Endothelial cell of umbilical vein (primary cell): Measurements from ENCODE around the gene DAPK2. TPM values are rescaled to one million over a fixed set of nuclear protein-coding genes. Genes with fewer than 3 reads are reported as not detected.

Source experiments
- BruUV-seq: library from RNA; stranded (reverse); fragments of 400-500 nt; replicated peaks from 2 replicates; lab custom pipeline; 2021; lab: Mats Ljungman, UMichigan
- CTCF ChIA-PET: fragments of 300-600, 350-600 bp; sonication (Branson Sonifier 250); formaldehyde crosslinking; loops from one replicate; lab custom pipeline; 2021; ENCODE audit warnings: antibody characterized with exemption, inconsistent platforms; lab: Charles Lee
- POLR2A ChIA-PET: fragments of 300-600, 350-600 bp; sonication (Branson Sonifier 250); formaldehyde crosslinking; loops from one replicate; lab custom pipeline; 2021; ENCODE audit warnings: antibody characterized with exemption, inconsistent platforms; lab: Charles Lee
- DNase-seq: peaks from one replicate; pipeline ENCODE4 v3.0.0-alpha.2; 2011; ENCODE audit warnings: low read depth, low spot score
- FAIRE-seq: peaks from 2 replicates; lab custom pipeline; 2011; peaks lifted over from hg19 to GRCh38; lab: Jason Lieb, UNC
- H2AFZ ChIP-seq: 2 replicates; pipeline ENCODE4 v1.6.0; 2012; ENCODE audit warnings: low read depth, low read length, control low read depth, inconsistent platforms
- H3K27ac ChIP-seq: 2 replicates; pipeline ENCODE4 v1.5.1; 2011; ENCODE audit warnings: low read depth, mild to moderate bottlenecking, control low read depth, low read length, moderate library complexity; ENCODE audit not compliant: insufficient read depth
- H3K27me3 ChIP-seq, 2 experiments: 2 replicates each; pipeline versions ENCODE4 v1.6.0 to v1.6.1; 2011; ENCODE audit warnings: low read length in 2 of 2, mixed read lengths in 1 of 2; ENCODE audit not compliant: control insufficient read depth in 2 of 2, insufficient read depth in 2 of 2
- H3K36me3 ChIP-seq, 2 experiments: 2 replicates in 1 of 2; 3 replicates in 1 of 2; pipeline ENCODE4 v1.5.1; 2011; ENCODE audit warnings: low read length in 2 of 2, mild to moderate bottlenecking in 1 of 2, moderate library complexity in 1 of 2; ENCODE audit not compliant: control insufficient read depth in 2 of 2, insufficient read depth in 2 of 2; ENCODE audit errors: extremely low read depth in 1 of 2
- H3K4me1 ChIP-seq: 3 replicates; pipeline ENCODE4 v1.5.1; 2011; ENCODE audit warnings: mild to moderate bottlenecking, low read length; ENCODE audit not compliant: control insufficient read depth, insufficient read depth; ENCODE audit errors: extremely low read depth
- H3K4me2 ChIP-seq: 2 replicates; pipeline ENCODE4 v1.6.1; 2011; ENCODE audit warnings: low read length, control low read depth, mixed read lengths; ENCODE audit not compliant: insufficient read depth
- H3K4me3 ChIP-seq, 3 experiments: fragments of 200-600 bp in 1 of 3; sonication (generic), shearing (Covaris generic) in 1 of 3; replicated peaks in 1 of 3; 2 replicates each; pipeline ENCODE4 v1.5.1; 2011 to 2016; ENCODE audit warnings: control low read depth in 3 of 3, low read length in 3 of 3, mild to moderate bottlenecking in 2 of 3, inconsistent platforms in 1 of 3, low read depth in 1 of 3, moderate library complexity in 1 of 3; ENCODE audit not compliant: insufficient read depth in 1 of 3
- H3K79me2 ChIP-seq: 2 replicates; pipeline ENCODE4 v1.6.0; 2012; ENCODE audit warnings: low read length, inconsistent platforms; ENCODE audit not compliant: control insufficient read depth, insufficient read depth
- H3K9ac ChIP-seq: replicated peaks from 2 replicates; pipeline ENCODE3; 2011; ENCODE audit warnings: low read length, control low read depth; ENCODE audit not compliant: insufficient read depth; ENCODE audit errors: extremely low read depth
- H3K9me1 ChIP-seq: replicated peaks from 3 replicates; pipeline ENCODE4 v1.6.0; 2011; ENCODE audit warnings: mild to moderate bottlenecking, low read length; ENCODE audit not compliant: control insufficient read depth, insufficient read depth; ENCODE audit errors: extremely low read depth
- H3K9me3 ChIP-seq: replicated peaks from 2 replicates; pipeline ENCODE4 v1.5.1; 2012; ENCODE audit warnings: low read length, inconsistent platforms; ENCODE audit not compliant: control insufficient read depth, insufficient read depth
- H4K20me1 ChIP-seq: replicated peaks from 2 replicates; pipeline ENCODE3; 2011; ENCODE audit warnings: mild to moderate bottlenecking, low read length; ENCODE audit not compliant: control insufficient read depth, insufficient read depth; ENCODE audit errors: extremely low read depth
- GATA2 ChIP-seq: IDR thresholded peaks from 2 replicates; pipeline ENCODE4 v1.7.0; 2011; ENCODE audit warnings: low read depth, mild to moderate bottlenecking, moderate library complexity, mixed read lengths, low read length; ENCODE audit not compliant: insufficient read length, insufficient read depth
- JUN ChIP-seq: IDR thresholded peaks from 2 replicates; pipeline ENCODE4 v1.6.1; 2011; ENCODE audit warnings: borderline replicate concordance, low read depth; ENCODE audit not compliant: insufficient read length, insufficient read depth
- MYC ChIP-seq: IDR thresholded peaks from one replicate; pipeline ENCODE4 v1.6.1; 2011; ENCODE audit warnings: mild to moderate bottlenecking, low read depth, low read length
- POLR2A ChIP-seq: IDR thresholded peaks from 2 replicates; pipeline ENCODE4 v1.6.1; 2012; ENCODE audit warnings: low read depth, mild to moderate bottlenecking, control low read depth, low read length
- POLR2AphosphoS5 ChIP-seq: IDR thresholded peaks from 2 replicates; pipeline ENCODE4 v1.6.1; 2012; ENCODE audit warnings: low read depth, mild to moderate bottlenecking, control low read depth, low read length, moderate library complexity; ENCODE audit not compliant: insufficient read depth
- dilution Hi-C: fragments of 300-500 bp; cut with MboI; formaldehyde crosslinking; loops from one replicate; pipeline ENCODE4 v1.15.0; 2019; ENCODE audit warnings: low sequenced_read_pairs; ENCODE audit not compliant: extremely low pct_ligation_motif_present
- intact Hi-C: fragments of 100-400 bp; cut with micrococcal nuclease; formaldehyde crosslinking; loops from one replicate; pipeline ENCODE4 v1.10.0; 2022
- polyA plus RNA-seq, 4 experiments: library from polyadenylated mRNA; depleted of rRNA in 3 of 4; stranded (reverse) in 3 of 4; unstranded in 1 of 4; fragments of >200 nt; gene quantifications; 2 replicates each; pipeline versions ENCODE4 v1.2.1 to v1.2.3, GENCODE V29; 2011 to 2012; ENCODE audit warnings: missing spikeins in 1 of 4
- total RNA-seq: library from RNA; stranded (reverse); gene quantifications from 2 replicates; pipeline ENCODE4 v1.2.3, GENCODE V29; 2021
- TF ChIP-seq, protein P1 (sequence below), 2 donors: IDR thresholded peaks; 1 replicate in 1 of 2; 2 replicates in 1 of 2; pipeline ENCODE4 v1.5.1; 2011; ENCODE audit warnings: low read length in 2 of 2, mild to moderate bottlenecking in 2 of 2, moderate library complexity in 2 of 2, control low read depth in 1 of 2, inconsistent platforms in 1 of 2, low read depth in 1 of 2; ENCODE audit not compliant: insufficient read depth in 1 of 2; ENCODE audit errors: extremely low read depth in 1 of 2
- TF ChIP-seq, protein P2 (sequence below): IDR thresholded peaks from 2 replicates; pipeline ENCODE4 v1.6.1; 2011; ENCODE audit not compliant: insufficient read depth, insufficient read length

The DAPK2 gene
- total and polyA plus RNA-seq, 2 donors (not counting 3 experiments of a cell fraction or from before 2014, with no cell fraction given) = 2.8 to 6.7 TPM

DNA sequence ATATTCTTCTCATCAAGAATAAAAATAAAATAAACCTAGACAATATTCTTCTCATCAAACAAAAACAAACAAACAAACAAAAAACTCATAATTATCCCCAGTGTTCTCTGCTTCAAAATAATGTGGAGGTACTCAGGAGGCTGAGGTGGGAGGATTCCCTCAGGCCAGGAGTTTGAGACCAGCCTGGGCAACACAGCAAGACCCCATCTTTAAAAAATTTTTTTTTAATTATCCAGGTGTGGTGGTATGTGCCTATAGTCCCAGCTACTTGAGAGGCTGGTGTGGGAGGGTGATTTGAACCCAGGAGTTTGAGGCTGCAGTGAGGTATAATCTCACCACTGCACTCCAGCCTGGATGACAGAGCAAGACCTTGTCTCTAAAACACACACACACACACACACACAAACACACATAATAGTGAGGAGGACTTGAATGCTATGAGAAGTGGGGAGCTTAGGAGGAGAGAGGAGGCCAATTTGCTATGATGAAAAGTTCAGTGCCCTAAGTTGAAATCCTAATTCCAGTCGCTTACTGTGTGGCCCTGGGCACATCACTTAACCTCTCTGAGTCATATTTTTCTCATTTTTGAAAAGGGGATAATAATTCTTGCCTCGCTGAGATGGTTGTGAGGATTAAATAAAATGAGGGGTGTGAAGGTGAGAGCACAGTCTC lies 176.8 kb downstream of the DAPK2 start:
- H3K4me1 ChIP-seq = no peaks in the 10 kb centered on the region
- intact Hi-C loops = loop anchor here (5.0 kb wide), 1 partner anchor 37 kb away; the partner anchor contains the start of gene HERC1
- no peaks in the 10 kb centered on the region for H3K9me1 ChIP-seq
- H3K36me3 ChIP-seq = no peaks in the 10 kb centered on the region
- TF ChIP-seq JUN (no peak), MYC (no peak), GATA2 (no peak), POLR2A (no peak), POLR2AphosphoS5 (no peak)
- TF ChIP-seq, protein P1, sequence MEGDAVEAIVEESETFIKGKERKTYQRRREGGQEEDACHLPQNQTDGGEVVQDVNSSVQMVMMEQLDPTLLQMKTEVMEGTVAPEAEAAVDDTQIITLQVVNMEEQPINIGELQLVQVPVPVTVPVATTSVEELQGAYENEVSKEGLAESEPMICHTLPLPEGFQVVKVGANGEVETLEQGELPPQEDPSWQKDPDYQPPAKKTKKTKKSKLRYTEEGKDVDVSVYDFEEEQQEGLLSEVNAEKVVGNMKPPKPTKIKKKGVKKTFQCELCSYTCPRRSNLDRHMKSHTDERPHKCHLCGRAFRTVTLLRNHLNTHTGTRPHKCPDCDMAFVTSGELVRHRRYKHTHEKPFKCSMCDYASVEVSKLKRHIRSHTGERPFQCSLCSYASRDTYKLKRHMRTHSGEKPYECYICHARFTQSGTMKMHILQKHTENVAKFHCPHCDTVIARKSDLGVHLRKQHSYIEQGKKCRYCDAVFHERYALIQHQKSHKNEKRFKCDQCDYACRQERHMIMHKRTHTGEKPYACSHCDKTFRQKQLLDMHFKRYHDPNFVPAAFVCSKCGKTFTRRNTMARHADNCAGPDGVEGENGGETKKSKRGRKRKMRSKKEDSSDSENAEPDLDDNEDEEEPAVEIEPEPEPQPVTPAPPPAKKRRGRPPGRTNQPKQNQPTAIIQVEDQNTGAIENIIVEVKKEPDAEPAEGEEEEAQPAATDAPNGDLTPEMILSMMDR (IDR thresholded peaks at IDR 0.05; ENCODE audit: extremely low read depth in 1 of 2, insufficient read depth in 1 of 2, low read depth in 1 of 2, low read length in 2 of 2) = no peak
- TF ChIP-seq, protein P2, sequence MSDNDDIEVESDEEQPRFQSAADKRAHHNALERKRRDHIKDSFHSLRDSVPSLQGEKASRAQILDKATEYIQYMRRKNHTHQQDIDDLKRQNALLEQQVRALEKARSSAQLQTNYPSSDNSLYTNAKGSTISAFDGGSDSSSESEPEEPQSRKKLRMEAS = no peak
- no peak overlapping the region for H3K9ac ChIP-seq
- H2AFZ ChIP-seq = no peak overlapping the region
- H3K4me3 ChIP-seq = no peak overlapping the region
- dilution Hi-C loops = no loop called here
- no peak for DNase-seq
- POLR2A ChIA-PET = no interaction called here
- FAIRE-seq = no peak
- CTCF ChIA-PET = interaction anchor here (1.2 to 4.6 kb wide), 5 partner anchors 11 to 114 kb away, joined by 4 to 16 read pairs (median 8); no protein-coding TSS in a partner anchor
- H3K27me3 ChIP-seq = peaks cover 0 to 3% of the 10 kb centered on the region in 2 experiments
- no peaks in the 10 kb centered on the region for H4K20me1 ChIP-seq
- H3K27ac ChIP-seq = no peak overlapping the region
- no peaks in the 10 kb centered on the region for H3K79me2 ChIP-seq
- H3K9me3 ChIP-seq = no peaks in the 10 kb centered on the region
- BruUV-seq = no TSS peak
- no peak overlapping the region for H3K4me2 ChIP-seq
